ENCODE results near the gene TCERG1L. TPM values are rescaled to one million over a fixed set of nuclear protein-coding genes. Genes with fewer than 3 reads are reported as not detected.

The TCERG1L gene
- total RNA-seq, 2 donors from 2014 or later: 4.0 to 4.2 TPM

GRCh38 chr10:131355056-131355455 is 43.5 kb upstream of the TCERG1L start:
- ATAC-seq (no peak), DNase-seq (no peak)
- intact Hi-C loops (cut with DNase I): no loop called here
- H3K36me3 ChIP-seq (replicated peaks in 1 of 2; ENCODE audit: insufficient read depth in 1 of 2, low read depth in 2 of 2): no peaks in the 10 kb centered on the region
- H3K27me3 ChIP-seq: no peaks in the 10 kb centered on the region
- TF ChIP-seq CTCF (IDR thresholded peaks at IDR 0.05): no peak
- no peak overlapping the region for H3K4me3 ChIP-seq
- H3K9me3 ChIP-seq: no peaks in the 10 kb centered on the region
- H3K4me1 ChIP-seq: no peaks in the 10 kb centered on the region
- 59 to 72% methylated on average over 8 of the region's 8 CpGs for WGBS, 2 donors
- no peak overlapping the region for H3K27ac ChIP-seq

- TF ChIP-seq CTCF (IDR thresholded peaks at IDR 0.05) (no peak), POLR2A (IDR thresholded peaks at IDR 0.05) (no peak)
- H3K4me1 ChIP-seq: no peaks in the 10 kb centered on the region
- ATAC-seq (no peak), DNase-seq (peak in 1 of 4 donors; percentile 18)
- no peak overlapping the region for H3K4me3 ChIP-seq
- no peaks in the 10 kb centered on the region for H3K9me3 ChIP-seq
- H3K27ac ChIP-seq: no peak overlapping the region
- H3K36me3 ChIP-seq (replicated peaks in 1 of 2; ENCODE audit: insufficient read depth in 1 of 2, low read depth in 2 of 2): no peaks in the 10 kb centered on the region
- 40 to 62% methylated on average over 9 of the region's 9 CpGs for WGBS, 2 donors
- H3K27me3 ChIP-seq: no peaks in the 10 kb centered on the region
- intact Hi-C loops (cut with DNase I): no loop called here
Measured at GRCh38 chr10:131354380-131354779, 42.9 kb upstream of the TCERG1L start.

- 58 to 79% methylated on average over 4 to 7 of the region's 7 CpGs for WGBS, 2 donors
- Histone ChIP-seq H3K4me1 (no peaks in the 10 kb centered on the region), H3K27me3 (no peaks in the 10 kb centered on the region), H3K4me3 (no peak overlapping the region), H3K27ac (no peak overlapping the region), H3K9me3 (no peaks in the 10 kb centered on the region), H3K36me3 (replicated peaks in 1 of 2; ENCODE audit: insufficient read depth in 1 of 2, low read depth in 2 of 2) (no peaks in the 10 kb centered on the region)
- no peak for ATAC-seq
- intact Hi-C loops (cut with DNase I): no loop called here
- no peak for DNase-seq
- TF ChIP-seq CTCF (IDR thresholded peaks at IDR 0.05) (no peak), POLR2A (IDR thresholded peaks at IDR 0.05) (no peak)
Measured at GRCh38 chr10:131352765-131353290, 41.3 kb upstream of the TCERG1L start.

- intact Hi-C loops (cut with DNase I): no loop called here
- no peaks in the 10 kb centered on the region for H3K27me3 ChIP-seq
- DNase-seq: no peak
- no peaks in the 10 kb centered on the region for H3K36me3 ChIP-seq (replicated peaks in 1 of 2; ENCODE audit: insufficient read depth in 1 of 2, low read depth in 2 of 2)
- ATAC-seq: no peak
- 59 to 70% methylated on average over 10 of the region's 10 CpGs for whole genome bisulfite sequencing, 2 donors
- no peak for TF ChIP-seq CTCF (IDR thresholded peaks at IDR 0.05)
- no peak for TF ChIP-seq POLR2A (IDR thresholded peaks at IDR 0.05)
- H3K9me3 ChIP-seq: no peaks in the 10 kb centered on the region
- H3K27ac ChIP-seq: no peak overlapping the region
- no peak overlapping the region for H3K4me3 ChIP-seq
- H3K4me1 ChIP-seq: no peaks in the 10 kb centered on the region
Measured at GRCh38 chr10:131350660-131351059, 39.1 kb upstream of the TCERG1L start.

- WGBS, 2 donors: 30% methylated on average over 4 to 5 of the region's 5 CpGs
- H3K36me3 ChIP-seq (replicated peaks in 1 of 2; ENCODE audit: insufficient read depth in 1 of 2, low read depth in 2 of 2): no peaks in the 10 kb centered on the region
Measured at GRCh38 chr10:131350245-131350644, 38.7 kb upstream of the TCERG1L start.

More at GRCh38 chr10:131350245-131350644, 38.7 kb upstream of the TCERG1L start:
- intact Hi-C loops (cut with DNase I): no loop called here
- Histone ChIP-seq H3K27me3 (no peaks in the 10 kb centered on the region), H3K9me3 (no peaks in the 10 kb centered on the region), H3K27ac (no peak overlapping the region), H3K4me3 (no peak overlapping the region), H3K4me1 (no peaks in the 10 kb centered on the region)
- no peak for TF ChIP-seq CTCF (IDR thresholded peaks at IDR 0.05)
- TF ChIP-seq POLR2A (IDR thresholded peaks at IDR 0.05): no peak
- DNase-seq (no peak), ATAC-seq (no peak)

All from body of pancreas (tissue), 4 donors.